Activated CD4-positive, CD25-positive, alpha-beta regulatory T cell treated with anti-CD3 and anti-CD28 coated beads, Interleukin-2, amount 50 U/mL, for 24 hours (primary cell): ENCODE results near the gene GPR89A.
"Not testable (repeated sequence)": the region's sequence is repeated elsewhere in the genome, so short reads cannot be mapped to it uniquely, and the experiment has no call there.

Experiments
- ATAC-seq, 2 donors: fragments of 150-1000 bp; cut with Tn5 transposase; one replicate each; pipeline ENCODE4 v1.10.0; 2021; ENCODE audit warnings: mild to moderate bottlenecking in 1 of 2, moderate library complexity in 1 of 2

The GPR89A gene

GRCh38 chr1:145688328-145688727 lies 80.5 kb downstream of the GPR89A start:
- ATAC-seq = no peak

- ATAC-seq = no peak
Measured at GRCh38 chr1:145688924-145689323, 81.1 kb downstream of the GPR89A start.

- no peak for ATAC-seq
Measured at GRCh38 chr1:145689922-145690321, 82.1 kb downstream of the GPR89A start.

- peak; percentile 73 to 81 for ATAC-seq
Measured at GRCh38 chr1:145690587-145691558, 83.1 kb downstream of the GPR89A start.

- no peak for ATAC-seq
Measured at GRCh38 chr1:145692785-145693443, 85.1 kb downstream of the GPR89A start.

GRCh38 chr1:145695821-145696629 lies 88.2 kb downstream of the GPR89A start:
- ATAC-seq = no peak

- ATAC-seq = no peak
Measured at GRCh38 chr1:145696630-145696960, 88.8 kb downstream of the GPR89A start.

GRCh38 chr1:145701306-145701862 lies 93.6 kb downstream of the GPR89A start:
- no peak for ATAC-seq

- no peak for ATAC-seq
Measured at GRCh38 chr1:145702052-145702451, 94.3 kb downstream of the GPR89A start.

GRCh38 chr1:145702826-145703225 lies 95.0 kb downstream of the GPR89A start:
- no peak for ATAC-seq

GRCh38 chr1:145705622-145706021 lies 97.8 kb downstream of the GPR89A start:
- ATAC-seq = no peak

- no peak for ATAC-seq
Measured at GRCh38 chr1:145706086-145706664, 98.4 kb downstream of the GPR89A start.

- no peak for ATAC-seq
Measured at GRCh38 chr1:145707183-145707867, 99.5 kb downstream of the GPR89A start, which contains the start of gene PDZK1. Gene PDZK1, minus strand, starts transcription at chr1:145707368. Its CDS starts 19,347 bp downstream, at chr1:145688021.

- ATAC-seq = no peak
Measured at GRCh38 chr1:145708063-145708462, 100.3 kb downstream of the GPR89A start.

- ATAC-seq = no peak
Measured at GRCh38 chr1:145710291-145711027, 102.7 kb downstream of the GPR89A start.

GRCh38 chr1:145711213-145711651 lies 103.4 kb downstream of the GPR89A start:
- no peak for ATAC-seq

GRCh38 chr1:145714524-145715111 lies 106.8 kb downstream of the GPR89A start:
- no peak for ATAC-seq

- no peak for ATAC-seq
Measured at GRCh38 chr1:145716641-145717345, 109.0 kb downstream of the GPR89A start.

- ATAC-seq = no peak
Measured at GRCh38 chr1:145717833-145718232, 110.0 kb downstream of the GPR89A start.

GRCh38 chr1:145718465-145718864 lies 110.7 kb downstream of the GPR89A start:
- not testable (repeated sequence) for ATAC-seq
